Bronchial epithelial cell (primary cell): ENCODE measurements around the gene BPI. TPM values are rescaled to one million over a fixed set of nuclear protein-coding genes. Genes with fewer than 3 reads are reported as not detected.

Source experiments
- DNase-seq: peaks from one replicate; pipeline ENCODE4 v3.0.0-alpha.2; 2010; ENCODE audit warnings: low read depth
- FAIRE-seq: peaks from 2 replicates; lab custom pipeline; 2011; peaks lifted over from hg19 to GRCh38; lab: Jason Lieb, UNC
- H3K27me3 ChIP-seq: 2 replicates; pipeline ENCODE4 v1.5.1; 2011; ENCODE audit warnings: low read length; ENCODE audit not compliant: control insufficient read depth, insufficient read depth
- H3K36me3 ChIP-seq: 2 replicates; pipeline ENCODE4 v1.5.1; 2011; ENCODE audit warnings: low read length; ENCODE audit not compliant: control insufficient read depth, insufficient read depth
- H3K4me3 ChIP-seq: 2 replicates; pipeline ENCODE4 v1.5.1; 2011; ENCODE audit warnings: mild to moderate bottlenecking, low read depth, low read length, control low read depth
- CTCF ChIP-seq: IDR thresholded peaks from 2 replicates; pipeline ENCODE4 v1.5.1; 2011; ENCODE audit warnings: mild to moderate bottlenecking, moderate library complexity, low read length, control low read depth, inconsistent platforms; ENCODE audit not compliant: insufficient read depth, severe bottlenecking
- total RNA-seq: library from RNA; depleted of rRNA; stranded (reverse); fragments of >200 nt; gene quantifications from 2 replicates; pipeline ENCODE4 v1.2.1, GENCODE V29; 2014

Gene BPI
- total RNA-seq, 1 donor from 2014 or later = not detected

GRCh38 chr20:38383147-38383546 lies 79.2 kb downstream of the BPI start:
- DNase-seq (no peak), FAIRE-seq (no peak)
- Histone ChIP-seq H3K27me3 (no peaks in the 10 kb centered on the region), H3K4me3 (no peak overlapping the region), H3K36me3 (no peaks in the 10 kb centered on the region)
- no peak for TF ChIP-seq CTCF

GRCh38 chr20:38386004-38386403 lies 82.0 kb downstream of the BPI start:
- H3K36me3 ChIP-seq = no peaks in the 10 kb centered on the region
- no peak for FAIRE-seq
- no peak overlapping the region for H3K4me3 ChIP-seq
- TF ChIP-seq CTCF = no peak
- H3K27me3 ChIP-seq = no peaks in the 10 kb centered on the region
- no peak for DNase-seq

GRCh38 chr20:38386851-38387250 lies 82.9 kb downstream of the BPI start:
- TF ChIP-seq CTCF = no peak
- Histone ChIP-seq H3K36me3 (no peaks in the 10 kb centered on the region), H3K4me3 (no peak overlapping the region), H3K27me3 (no peaks in the 10 kb centered on the region)
- no peak for FAIRE-seq
- DNase-seq = no peak

Other genes with a start within 250 kb of the BPI start
- gene TGM2, start 138.9 kb upstream of the BPI start, total RNA-seq = 0.51 and 5.5 TPM in 2 replicates
- not detected in 2 replicates for gene KIAA1755, start 43.4 kb upstream of the BPI start, total RNA-seq
- not detected in 2 replicates for gene LBP, start 42.3 kb downstream of the BPI start, total RNA-seq
- gene SNHG17, start 131.2 kb downstream of the BPI start, total RNA-seq = 12.2 and 19.5 TPM in 2 replicates
- gene RALGAPB, start 168.7 kb downstream of the BPI start, total RNA-seq = 20.8 and 28.4 TPM in 2 replicates